Epithelial cell of esophagus (primary cell): ENCODE measurements around the gene RAPGEF3.

ENCODE experiments used
- DNase-seq: peaks from one replicate; pipeline ENCODE4 v3.0.0; 2010; ENCODE audit warnings: low read depth
- H3K4me3 ChIP-seq: 2 replicates; pipeline ENCODE4 v1.5.1; 2011; ENCODE audit warnings: mild to moderate bottlenecking, low read length, control low read depth
- TF ChIP-seq, protein P1 (sequence below): IDR thresholded peaks from 2 replicates; pipeline ENCODE4 v1.5.1; 2011; ENCODE audit warnings: low read depth, mild to moderate bottlenecking, low read length, control low read depth, inconsistent platforms; ENCODE audit not compliant: insufficient read depth; ENCODE audit errors: missing control alignments

The RAPGEF3 gene

GRCh38 chr12:47797441-47797840 lies 38.8 kb upstream of the RAPGEF3 start:
- TF ChIP-seq, protein P1, sequence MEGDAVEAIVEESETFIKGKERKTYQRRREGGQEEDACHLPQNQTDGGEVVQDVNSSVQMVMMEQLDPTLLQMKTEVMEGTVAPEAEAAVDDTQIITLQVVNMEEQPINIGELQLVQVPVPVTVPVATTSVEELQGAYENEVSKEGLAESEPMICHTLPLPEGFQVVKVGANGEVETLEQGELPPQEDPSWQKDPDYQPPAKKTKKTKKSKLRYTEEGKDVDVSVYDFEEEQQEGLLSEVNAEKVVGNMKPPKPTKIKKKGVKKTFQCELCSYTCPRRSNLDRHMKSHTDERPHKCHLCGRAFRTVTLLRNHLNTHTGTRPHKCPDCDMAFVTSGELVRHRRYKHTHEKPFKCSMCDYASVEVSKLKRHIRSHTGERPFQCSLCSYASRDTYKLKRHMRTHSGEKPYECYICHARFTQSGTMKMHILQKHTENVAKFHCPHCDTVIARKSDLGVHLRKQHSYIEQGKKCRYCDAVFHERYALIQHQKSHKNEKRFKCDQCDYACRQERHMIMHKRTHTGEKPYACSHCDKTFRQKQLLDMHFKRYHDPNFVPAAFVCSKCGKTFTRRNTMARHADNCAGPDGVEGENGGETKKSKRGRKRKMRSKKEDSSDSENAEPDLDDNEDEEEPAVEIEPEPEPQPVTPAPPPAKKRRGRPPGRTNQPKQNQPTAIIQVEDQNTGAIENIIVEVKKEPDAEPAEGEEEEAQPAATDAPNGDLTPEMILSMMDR: peak; percentile 36
- DNase-seq: no peak
- no peak overlapping the region for H3K4me3 ChIP-seq

DNA sequence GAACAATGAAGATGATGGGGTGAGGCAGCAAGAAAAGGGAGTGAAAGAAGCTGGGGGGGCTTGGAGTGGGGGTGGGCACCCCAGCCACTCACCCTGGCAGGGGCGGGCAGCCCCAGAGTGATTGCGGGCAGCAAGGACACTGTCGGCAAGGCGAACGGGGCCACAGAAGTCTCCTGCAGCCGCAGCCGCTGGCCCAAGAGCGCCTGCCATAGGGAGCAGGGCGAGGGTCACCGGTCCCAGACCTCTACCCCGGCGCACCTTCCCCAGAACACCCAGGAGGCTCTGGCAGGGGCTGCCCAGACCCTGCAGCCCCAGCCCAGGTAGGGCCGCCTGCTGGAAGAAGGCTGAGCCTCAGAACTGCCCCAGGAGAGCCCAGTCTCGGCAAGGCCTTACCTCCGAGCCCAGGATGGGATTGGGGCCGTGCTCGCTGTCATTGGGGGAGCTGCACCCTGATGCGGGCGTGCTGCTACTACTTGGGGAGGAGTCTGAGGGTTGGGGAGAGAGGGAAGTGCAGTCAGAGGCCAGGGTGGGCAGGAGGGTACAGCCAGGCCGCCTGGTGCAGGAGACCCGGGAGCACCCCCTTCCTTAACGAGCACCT lies 37.2 kb upstream of the RAPGEF3 start:
- TF ChIP-seq, protein P1: no peak
- no peak overlapping the region for H3K4me3 ChIP-seq
- DNase-seq: no peak

GRCh38 chr12:47795121-47795813 lies 36.6 kb upstream of the RAPGEF3 start:
- DNase-seq: no peak
- no peak overlapping the region for H3K4me3 ChIP-seq
- TF ChIP-seq, protein P1: no peak

DNA sequence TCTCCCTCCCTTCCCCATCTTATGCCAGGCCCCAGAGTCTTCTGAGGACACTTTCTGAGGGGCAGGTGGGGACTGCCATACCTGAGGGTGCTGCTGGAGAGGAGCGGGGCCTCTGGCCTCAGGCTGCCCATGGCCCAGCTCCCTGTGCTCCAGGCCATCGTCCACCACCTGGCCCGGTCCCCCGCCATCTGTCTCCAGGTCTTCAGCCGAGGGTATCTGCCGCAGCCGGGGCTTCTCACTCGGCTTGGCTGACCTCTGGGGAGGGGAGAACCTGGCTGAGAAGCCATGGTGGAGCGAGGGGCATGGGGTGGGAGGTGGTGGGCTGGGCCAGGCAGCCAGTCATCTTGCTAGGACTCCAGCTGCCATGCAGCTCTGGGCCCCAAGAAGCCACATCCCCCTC lies 36.0 kb upstream of the RAPGEF3 start:
- H3K4me3 ChIP-seq: no peak overlapping the region
- DNase-seq: no peak
- TF ChIP-seq, protein P1: no peak

DNA sequence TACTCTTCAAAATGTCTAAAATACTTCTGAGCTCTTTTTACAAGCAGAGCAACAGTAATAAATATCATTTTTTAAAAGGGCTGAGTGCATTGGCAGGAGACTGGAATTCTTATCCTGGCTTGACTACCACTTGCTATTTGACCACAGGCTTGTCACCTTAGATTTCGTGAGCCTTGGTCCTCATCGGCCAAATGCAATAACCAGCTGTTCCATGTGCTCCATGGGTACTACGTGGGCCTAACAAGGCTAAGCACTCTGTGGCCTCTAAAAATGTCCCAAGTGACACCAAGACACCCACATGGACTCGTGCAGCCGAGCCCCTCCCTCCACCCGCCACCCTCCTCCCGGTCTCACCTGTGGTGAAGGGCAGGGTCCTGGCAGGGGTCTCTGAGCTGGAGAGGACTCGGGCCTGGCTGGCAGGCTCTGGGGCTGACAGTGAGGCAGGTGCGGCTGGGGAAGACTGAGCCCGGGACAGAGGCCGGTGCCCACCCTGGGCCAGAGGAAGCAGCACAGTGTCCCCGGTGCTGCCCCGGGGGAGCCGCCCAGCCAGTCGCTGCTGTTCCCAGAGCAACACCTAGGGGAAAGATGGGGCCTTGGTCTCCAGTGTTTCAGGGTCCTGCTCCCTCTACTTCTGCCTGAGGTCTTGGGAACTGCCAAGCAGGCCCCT lies 34.5 kb upstream of the RAPGEF3 start:
- TF ChIP-seq, protein P1: no peak
- H3K4me3 ChIP-seq: no peak overlapping the region
- no peak for DNase-seq

DNA sequence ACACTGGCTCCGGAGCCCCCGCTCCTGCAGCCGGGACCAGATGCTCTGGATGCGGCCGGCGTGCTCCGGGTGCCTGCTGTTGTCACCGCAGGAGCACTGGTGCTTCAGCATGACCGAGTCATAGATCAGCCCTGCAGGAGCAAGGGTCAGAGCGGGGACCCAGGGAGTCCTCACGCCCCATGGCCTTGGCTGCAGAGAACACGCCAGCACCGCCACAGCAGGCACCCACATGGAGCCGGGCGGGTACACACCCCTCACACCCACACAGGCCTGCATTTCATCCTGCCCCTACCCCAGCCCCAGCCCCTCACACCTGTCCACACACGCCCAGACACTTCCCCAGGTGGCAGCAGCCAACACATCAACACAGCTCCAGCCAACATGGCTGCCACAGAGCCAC lies 33.2 kb upstream of the RAPGEF3 start:
- DNase-seq: no peak
- TF ChIP-seq, protein P1: no peak
- no peak overlapping the region for H3K4me3 ChIP-seq
